Astrocyte of the spinal cord (primary cell): ENCODE results near the gene TNNI2.

Experiments
- DNase-seq: peaks from one replicate; pipeline ENCODE4 v3.0.0; 2011; ENCODE audit warnings: low read depth, low spot score
- H3K4me3 ChIP-seq: 2 replicates; pipeline ENCODE4 v1.5.1; 2011; ENCODE audit warnings: low read depth, mild to moderate bottlenecking, low read length, moderate library complexity
- CTCF ChIP-seq: IDR thresholded peaks from 2 replicates; pipeline ENCODE4 v1.5.1; 2012; ENCODE audit warnings: low read depth, mild to moderate bottlenecking, low read length, inconsistent platforms
- in situ Hi-C: cut with HindIII; loops from 2 replicates; pipeline ENCODE4 v1.10.0; 2017; ENCODE audit warnings: low sequenced_read_pairs

TNNI2 gene

GRCh38 chr11:1820463-1821325 is 18.1 kb upstream of the TNNI2 start:
- in situ Hi-C loops = no loop called here
- TF ChIP-seq CTCF = no peak
- H3K4me3 ChIP-seq = no peak overlapping the region
- DNase-seq = no peak

- no peak for TF ChIP-seq CTCF
- H3K4me3 ChIP-seq = no peak overlapping the region
- in situ Hi-C loops = no loop called here
- DNase-seq = no peak
These were observed 17.2 kb upstream of the TNNI2 start for GRCh38 chr11:1821562-1821961.

- H3K4me3 ChIP-seq = no peak overlapping the region
- TF ChIP-seq CTCF = no peak
- no peak for DNase-seq
- in situ Hi-C loops = no loop called here
These were observed 16.0 kb upstream of the TNNI2 start for GRCh38 chr11:1822648-1823375.

- DNase-seq = no peak
- H3K4me3 ChIP-seq = no peak overlapping the region
- in situ Hi-C loops = no loop called here
- no peak for TF ChIP-seq CTCF
These were observed 15.2 kb upstream of the TNNI2 start for GRCh38 chr11:1823376-1824220.

GRCh38 chr11:1824221-1825038 is 14.4 kb upstream of the TNNI2 start:
- no peak overlapping the region for H3K4me3 ChIP-seq
- DNase-seq = no peak
- no peak for TF ChIP-seq CTCF
- in situ Hi-C loops = no loop called here
